Choroid plexus epithelial cell (primary cell): ENCODE measurements around the gene C1GALT1.
"Not testable (repeated sequence)": the region's sequence is repeated elsewhere in the genome, so short reads cannot be mapped to it uniquely, and the experiment has no call there.

Experiments used
- DNase-seq: peaks from one replicate; pipeline ENCODE4 v3.0.0-alpha.2; 2010; ENCODE audit warnings: low read depth
- H3K4me3 ChIP-seq: 2 replicates; pipeline ENCODE4 v1.5.1; 2011; ENCODE audit warnings: low read depth, mild to moderate bottlenecking, control low read depth, low read length, moderate library complexity
- CTCF ChIP-seq: conservative IDR thresholded peaks from 2 replicates; pipeline ENCODE4 v1.5.1; 2011; ENCODE audit warnings: low read depth, mild to moderate bottlenecking, control low read depth, inconsistent platforms, low read length, moderate library complexity

C1GALT1 gene

GRCh38 chr7:7182156-7183060 lies at the start of gene C1GALT1:
TSS of gene C1GALT1 (plus strand) at chr7:7182544. CDS start at chr7:7234320, 51,776 bp downstream.
- peak; percentile 99 for DNase-seq
- peak; percentile 62 for TF ChIP-seq CTCF
- peak within 1 kb of the TSS; percentile 85 for H3K4me3 ChIP-seq

GRCh38 chr7:7134046-7134445 lies 48.3 kb upstream of the C1GALT1 start:
- no peak overlapping the region for H3K4me3 ChIP-seq
- DNase-seq, result no peak
- no peak for TF ChIP-seq CTCF

- no peak overlapping the region for H3K4me3 ChIP-seq
- no peak for DNase-seq
- no peak for TF ChIP-seq CTCF
Measured at GRCh38 chr7:7135074-7135473, 47.3 kb upstream of the C1GALT1 start.

GRCh38 chr7:7135924-7136323 lies 46.4 kb upstream of the C1GALT1 start:
- not testable (repeated sequence) for DNase-seq, H3K4me3 ChIP-seq

- DNase-seq, result peak; percentile 33
- no peak for TF ChIP-seq CTCF
Measured at GRCh38 chr7:7136466-7137381, 45.6 kb upstream of the C1GALT1 start.

GRCh38 chr7:7138897-7139296 lies 43.4 kb upstream of the C1GALT1 start:
- DNase-seq, result no peak
- no peak overlapping the region for H3K4me3 ChIP-seq
- TF ChIP-seq CTCF, result no peak

More at GRCh38 chr7:7136466-7137381, 45.6 kb upstream of the C1GALT1 start:
- H3K4me3 ChIP-seq, result no peak overlapping the region

GRCh38 chr7:7143404-7143803 lies 38.9 kb upstream of the C1GALT1 start:
- H3K4me3 ChIP-seq, DNase-seq: not testable (repeated sequence)

- not testable (repeated sequence) for DNase-seq, H3K4me3 ChIP-seq
Measured at GRCh38 chr7:7145151-7145550, 37.2 kb upstream of the C1GALT1 start.
